ENCODE results near the gene SLC5A2.
A peak's percentile ranks its signal among the peaks of the same experiment; 100 is the strongest.

The SLC5A2 gene

DNA sequence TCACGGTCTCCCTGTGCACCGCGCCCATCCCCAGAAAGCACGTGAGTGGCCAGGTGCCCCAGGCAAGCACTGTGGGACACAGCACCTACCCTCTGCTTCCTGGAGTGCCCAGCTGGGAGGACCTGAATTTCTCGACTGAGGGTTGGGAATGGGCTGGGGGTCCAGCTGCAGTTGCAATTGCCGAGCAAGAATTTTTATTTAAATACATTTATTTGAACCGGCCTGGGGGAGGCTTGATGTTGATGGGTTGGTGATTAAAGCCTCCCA lies 6.3 kb downstream of the SLC5A2 start:
- Histone ChIP-seq H3K9ac (ENCODE audit: low read depth, low read length) (no peak overlapping the region), H3K9me3 (ENCODE audit: control insufficient read depth, insufficient read depth, low read length) (no peaks in the 10 kb centered on the region), H3K36me3 (ENCODE audit: control insufficient read depth, insufficient read depth, low read length) (peaks cover 20% of the 10 kb centered on the region; the same call in 1 of the 2 replicates), H3K4me3 (ENCODE audit: low read depth, low read length) (no peak overlapping the region), H3K27ac (ENCODE audit: low read depth, low read length) (no peak overlapping the region), H3K4me1 (ENCODE audit: control insufficient read depth, insufficient read depth, low read length) (peaks cover 7% of the 10 kb centered on the region; the same call in 1 of the 2 replicates), H3K27me3 (ENCODE audit: control insufficient read depth, insufficient read depth, low read length) (peaks cover 55% of the 10 kb centered on the region)

DNA sequence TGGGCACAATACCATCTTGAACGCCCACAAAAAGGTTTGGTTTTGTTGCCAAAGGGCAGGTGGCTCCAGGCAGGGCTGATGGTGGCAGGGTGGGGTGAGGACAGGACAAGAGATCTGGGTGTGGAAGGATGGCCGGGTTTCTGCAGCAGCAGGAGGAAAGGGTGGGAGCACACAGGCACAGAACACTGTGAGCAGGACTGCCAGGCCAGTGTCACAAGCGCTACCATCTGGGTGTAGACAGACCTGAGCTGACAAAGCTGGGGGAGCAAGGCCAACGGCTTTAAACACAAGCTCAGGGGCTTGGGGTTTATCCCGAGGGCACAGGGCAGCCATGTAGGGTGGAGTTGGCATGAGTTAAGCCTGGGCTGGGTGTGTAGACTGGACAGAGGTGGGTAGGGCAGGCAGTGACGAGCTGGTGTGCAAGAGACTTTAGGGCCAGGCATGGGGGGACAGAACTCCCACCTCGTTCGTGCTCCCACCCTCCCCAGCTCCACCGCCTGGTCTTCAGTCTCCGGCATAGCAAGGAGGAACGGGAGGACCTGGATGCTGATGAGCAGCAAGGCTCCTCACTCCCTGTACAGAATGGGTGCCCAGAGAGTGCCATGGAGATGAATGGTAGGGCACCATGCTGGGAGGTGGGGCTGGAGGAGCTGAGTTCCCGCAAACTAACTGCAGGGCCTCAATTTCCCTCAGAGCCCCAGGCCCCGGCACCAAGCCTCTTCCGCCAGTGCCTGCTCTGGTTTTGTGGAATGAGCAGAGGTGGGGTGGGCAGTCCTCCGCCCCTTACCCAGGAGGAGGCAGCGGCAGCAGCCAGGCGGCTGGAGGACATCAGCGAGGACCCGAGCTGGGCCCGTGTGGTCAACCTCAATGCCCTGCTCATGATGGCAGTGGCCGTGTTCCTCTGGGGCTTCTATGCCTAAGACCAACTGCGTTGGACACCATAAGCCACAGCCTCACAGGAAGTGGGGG lies 7.0 kb downstream of the SLC5A2 start:
- Histone ChIP-seq H3K27me3 (ENCODE audit: control insufficient read depth, insufficient read depth, low read length) (peaks cover 48% of the 10 kb centered on the region), H3K9me3 (ENCODE audit: control insufficient read depth, insufficient read depth, low read length) (no peaks in the 10 kb centered on the region), H3K36me3 (ENCODE audit: control insufficient read depth, insufficient read depth, low read length) (peaks cover 20% of the 10 kb centered on the region; the same call in 1 of the 2 replicates), H3K4me1 (ENCODE audit: control insufficient read depth, insufficient read depth, low read length) (peaks cover under 1% of the 10 kb centered on the region; the same call in 1 of the 2 replicates), H3K27ac (ENCODE audit: low read depth, low read length) (no peak overlapping the region), H3K9ac (ENCODE audit: low read depth, low read length) (no peak overlapping the region), H3K4me3 (ENCODE audit: low read depth, low read length) (no peak overlapping the region)

DNA sequence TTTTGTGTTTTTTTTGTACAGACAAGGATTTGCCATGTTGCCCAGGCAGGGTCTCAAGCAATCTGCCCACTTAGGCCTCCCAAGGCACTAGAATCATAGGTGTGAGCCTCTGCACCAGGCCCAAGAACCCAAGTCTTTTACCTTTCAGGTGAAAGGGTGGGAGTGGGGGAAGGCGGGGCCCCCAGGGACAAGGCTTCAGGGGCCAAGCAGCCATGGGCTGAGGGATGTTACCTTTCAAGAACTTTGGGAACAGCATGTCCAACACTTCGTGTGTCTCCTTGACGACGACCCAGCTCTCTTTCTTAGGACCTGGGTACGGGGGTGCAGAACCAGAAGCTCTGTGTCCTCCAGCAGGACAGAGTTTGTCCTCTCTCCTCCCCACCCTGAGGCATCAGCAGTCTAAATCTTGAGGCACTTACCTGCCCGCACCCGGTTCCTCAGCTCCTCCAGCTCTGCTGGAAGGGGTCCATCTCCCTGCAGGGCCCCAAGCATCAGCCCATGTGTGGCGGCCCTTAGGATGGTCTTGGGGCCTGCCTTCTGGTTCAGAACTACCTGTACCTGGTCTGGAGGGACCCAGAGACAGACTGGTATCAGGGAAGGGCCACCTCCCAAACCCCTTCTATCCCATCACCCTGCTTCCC lies 9.0 kb downstream of the SLC5A2 start:
- no peak overlapping the region for H3K9ac ChIP-seq (ENCODE audit: low read depth, low read length)
- no peaks in the 10 kb centered on the region for H3K9me3 ChIP-seq (ENCODE audit: control insufficient read depth, insufficient read depth, low read length)
- H3K4me1 ChIP-seq (ENCODE audit: control insufficient read depth, insufficient read depth, low read length), result no peaks in the 10 kb centered on the region
- peaks cover 29% of the 10 kb centered on the region for H3K27me3 ChIP-seq (ENCODE audit: control insufficient read depth, insufficient read depth, low read length)
- H3K4me3 ChIP-seq (ENCODE audit: low read depth, low read length), result no peak overlapping the region
- no peak overlapping the region for H3K27ac ChIP-seq (ENCODE audit: low read depth, low read length)
- H3K36me3 ChIP-seq (ENCODE audit: control insufficient read depth, insufficient read depth, low read length), result peaks cover 25% of the 10 kb centered on the region; the same call in 1 of the 2 replicates

DNA sequence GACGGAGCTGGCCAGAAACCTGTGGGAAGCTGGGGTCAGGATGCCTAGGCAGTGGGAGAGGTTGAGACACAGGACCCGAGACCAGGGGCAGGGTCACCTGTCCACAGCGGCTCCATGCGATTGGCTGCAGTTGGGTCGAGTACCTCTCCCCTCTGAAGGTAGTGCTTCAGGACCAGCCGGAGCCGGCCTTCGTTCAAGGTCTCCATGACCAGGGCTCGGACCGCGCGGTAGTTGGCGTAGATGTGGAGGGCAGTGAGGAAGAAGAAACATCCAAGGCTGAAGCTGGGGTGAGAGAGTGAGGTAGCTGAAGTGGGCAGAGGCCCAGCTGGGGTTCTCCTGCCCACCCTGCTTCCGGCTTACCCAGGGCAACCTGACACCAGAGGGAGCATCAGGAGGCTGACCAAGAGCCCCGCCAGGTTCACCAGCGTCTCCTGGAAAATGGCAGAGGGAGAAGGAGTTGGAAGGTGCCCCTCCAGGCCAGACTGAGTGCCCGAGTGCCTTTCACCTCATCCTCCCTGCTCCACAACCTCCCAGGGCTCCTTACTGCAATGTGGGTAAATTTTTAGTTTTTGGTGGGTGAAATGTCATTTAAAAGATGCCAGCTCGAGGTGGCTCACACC lies 10.7 kb downstream of the SLC5A2 start:
- Histone ChIP-seq H3K27ac (ENCODE audit: low read depth, low read length) (no peak overlapping the region), H3K9me3 (ENCODE audit: control insufficient read depth, insufficient read depth, low read length) (no peaks in the 10 kb centered on the region), H3K4me1 (ENCODE audit: control insufficient read depth, insufficient read depth, low read length) (no peaks in the 10 kb centered on the region), H3K27me3 (ENCODE audit: control insufficient read depth, insufficient read depth, low read length) (peaks cover 11% of the 10 kb centered on the region), H3K36me3 (ENCODE audit: control insufficient read depth, insufficient read depth, low read length) (peaks cover 27% of the 10 kb centered on the region; the same call in 1 of the 2 replicates), H3K4me3 (ENCODE audit: low read depth, low read length) (no peak overlapping the region), H3K9ac (ENCODE audit: low read depth, low read length) (no peak overlapping the region)

DNA sequence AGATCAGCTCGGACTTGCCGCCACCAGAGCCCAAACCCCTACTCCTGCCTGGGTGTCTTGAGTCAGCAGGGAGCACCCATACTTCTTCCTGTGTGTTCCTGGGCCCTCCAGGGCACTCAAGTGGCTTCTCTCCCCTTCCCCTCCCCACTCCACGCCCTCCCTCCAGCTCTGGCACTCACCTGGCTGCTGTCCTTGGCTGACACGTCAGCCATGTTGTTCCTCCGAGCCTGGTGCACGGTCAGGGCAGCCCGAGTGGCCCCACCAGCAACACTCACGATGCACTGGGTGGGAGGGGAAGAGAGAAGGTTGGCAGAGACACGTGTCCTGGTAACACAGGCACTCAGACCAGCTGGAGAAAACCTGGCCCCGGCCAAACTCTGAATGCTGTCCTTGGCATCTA lies 13.7 kb downstream of the SLC5A2 start:
- no peaks in the 10 kb centered on the region for H3K27me3 ChIP-seq (ENCODE audit: control insufficient read depth, insufficient read depth, low read length)
- no peak overlapping the region for H3K4me3 ChIP-seq (ENCODE audit: low read depth, low read length)
- H3K27ac ChIP-seq (ENCODE audit: low read depth, low read length), result no peak overlapping the region
- H3K36me3 ChIP-seq (ENCODE audit: control insufficient read depth, insufficient read depth, low read length), result peaks cover 28% of the 10 kb centered on the region
- H3K4me1 ChIP-seq (ENCODE audit: control insufficient read depth, insufficient read depth, low read length), result peaks cover 4% of the 10 kb centered on the region
- no peak overlapping the region for H3K9ac ChIP-seq (ENCODE audit: low read depth, low read length)
- H3K9me3 ChIP-seq (ENCODE audit: control insufficient read depth, insufficient read depth, low read length), result no peaks in the 10 kb centered on the region

DNA sequence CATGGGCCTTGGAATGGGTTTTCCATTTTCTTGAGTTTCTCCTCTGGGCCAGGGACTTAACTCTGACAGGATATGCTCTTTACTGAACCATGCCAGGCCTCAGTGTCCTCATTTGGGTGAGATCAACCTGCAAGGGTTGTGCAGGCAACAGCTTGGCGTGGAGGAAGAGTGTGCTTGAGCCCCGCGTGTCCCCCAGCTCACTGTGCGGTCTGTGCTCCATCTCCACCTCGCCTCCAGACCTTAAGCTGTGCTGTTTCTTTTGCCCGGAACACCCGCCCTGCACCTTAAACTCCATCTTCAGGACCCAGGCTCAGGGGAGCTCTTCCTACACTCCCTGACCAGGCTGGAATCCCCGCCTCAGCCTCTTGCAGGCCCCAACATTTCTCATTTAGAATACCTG lies 15.6 kb downstream of the SLC5A2 start:
- H3K4me1 ChIP-seq (ENCODE audit: control insufficient read depth, insufficient read depth, low read length), result peaks cover 10% of the 10 kb centered on the region
- H3K4me3 ChIP-seq (ENCODE audit: low read depth, low read length), result no peak overlapping the region
- peaks cover 17% of the 10 kb centered on the region for H3K36me3 ChIP-seq (ENCODE audit: control insufficient read depth, insufficient read depth, low read length)
- H3K27ac ChIP-seq (ENCODE audit: low read depth, low read length), result no peak overlapping the region
- no peaks in the 10 kb centered on the region for H3K9me3 ChIP-seq (ENCODE audit: control insufficient read depth, insufficient read depth, low read length)
- no peak overlapping the region for H3K9ac ChIP-seq (ENCODE audit: low read depth, low read length)
- H3K27me3 ChIP-seq (ENCODE audit: control insufficient read depth, insufficient read depth, low read length), result no peaks in the 10 kb centered on the region

DNA sequence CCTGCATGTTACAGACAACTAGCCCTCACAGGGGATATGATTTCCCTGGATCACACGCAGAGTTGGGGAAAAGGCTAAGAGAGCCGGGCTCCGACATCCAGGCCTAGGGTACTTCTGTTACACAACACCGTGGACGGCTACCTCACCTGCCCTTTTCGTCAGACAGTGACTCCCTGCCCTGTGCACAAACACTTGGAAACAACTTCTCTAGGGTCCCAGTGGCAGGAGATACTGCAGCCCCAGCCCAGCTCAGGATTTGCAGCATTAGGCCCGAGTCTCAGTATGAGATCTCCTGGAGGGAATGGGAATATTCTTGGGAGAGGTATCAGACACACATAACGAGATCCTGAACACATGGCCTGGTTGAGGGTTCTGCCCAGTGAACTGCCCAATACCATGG lies 17.0 kb downstream of the SLC5A2 start:
- H3K27me3 ChIP-seq (ENCODE audit: control insufficient read depth, insufficient read depth, low read length), result no peaks in the 10 kb centered on the region
- H3K36me3 ChIP-seq (ENCODE audit: control insufficient read depth, insufficient read depth, low read length), result peaks cover 17% of the 10 kb centered on the region
- peaks cover 10% of the 10 kb centered on the region for H3K4me1 ChIP-seq (ENCODE audit: control insufficient read depth, insufficient read depth, low read length)
- no peak overlapping the region for H3K9ac ChIP-seq (ENCODE audit: low read depth, low read length)
- H3K9me3 ChIP-seq (ENCODE audit: control insufficient read depth, insufficient read depth, low read length), result no peaks in the 10 kb centered on the region
- no peak overlapping the region for H3K27ac ChIP-seq (ENCODE audit: low read depth, low read length)
- no peak overlapping the region for H3K4me3 ChIP-seq (ENCODE audit: low read depth, low read length)

DNA sequence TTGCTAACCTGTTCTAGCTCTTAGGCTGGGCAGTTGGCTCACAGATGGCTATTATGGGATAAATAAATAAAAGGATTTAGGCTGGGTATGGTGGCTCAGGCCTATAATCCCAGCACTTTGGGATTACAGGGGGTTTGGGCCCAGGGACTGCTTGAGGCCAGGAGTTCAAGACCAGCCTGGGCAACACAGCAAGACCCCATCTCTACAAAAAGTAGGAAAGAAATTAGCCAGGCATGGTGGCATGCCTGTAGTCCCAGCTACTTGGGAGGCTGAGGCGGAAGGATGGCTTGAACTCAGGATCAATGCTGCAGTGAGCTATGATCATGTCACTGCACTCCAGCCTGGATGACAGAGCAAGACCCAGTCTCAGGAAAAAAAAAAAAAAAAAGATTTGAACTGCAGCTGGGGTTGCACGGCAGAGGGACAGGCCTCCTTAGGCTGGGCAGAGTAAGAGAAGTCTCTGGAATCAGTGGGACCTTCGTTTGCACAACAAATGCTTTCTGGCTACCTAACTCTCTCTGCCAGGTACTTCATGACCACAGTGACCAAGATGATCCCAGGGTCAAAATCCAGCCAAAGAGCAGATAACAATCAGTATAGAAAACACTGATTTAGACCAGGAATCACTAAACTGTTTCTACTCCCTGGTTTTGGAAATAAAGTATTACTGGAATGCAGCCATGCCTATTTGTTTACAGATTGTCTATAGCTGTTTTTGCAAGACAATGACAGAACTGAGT lies 18.5 kb downstream of the SLC5A2 start:
- Histone ChIP-seq H3K27ac (ENCODE audit: low read depth, low read length) (no peak overlapping the region), H3K36me3 (ENCODE audit: control insufficient read depth, insufficient read depth, low read length) (peaks cover 24% of the 10 kb centered on the region), H3K4me1 (ENCODE audit: control insufficient read depth, insufficient read depth, low read length) (peaks cover 10% of the 10 kb centered on the region), H3K9me3 (ENCODE audit: control insufficient read depth, insufficient read depth, low read length) (no peaks in the 10 kb centered on the region), H3K9ac (ENCODE audit: low read depth, low read length) (no peak overlapping the region), H3K4me3 (ENCODE audit: low read depth, low read length) (0 out of 2 replicates have a peak overlapping the region, but pooled peaks have one; percentile 25), H3K27me3 (ENCODE audit: control insufficient read depth, insufficient read depth, low read length) (no peaks in the 10 kb centered on the region)

DNA sequence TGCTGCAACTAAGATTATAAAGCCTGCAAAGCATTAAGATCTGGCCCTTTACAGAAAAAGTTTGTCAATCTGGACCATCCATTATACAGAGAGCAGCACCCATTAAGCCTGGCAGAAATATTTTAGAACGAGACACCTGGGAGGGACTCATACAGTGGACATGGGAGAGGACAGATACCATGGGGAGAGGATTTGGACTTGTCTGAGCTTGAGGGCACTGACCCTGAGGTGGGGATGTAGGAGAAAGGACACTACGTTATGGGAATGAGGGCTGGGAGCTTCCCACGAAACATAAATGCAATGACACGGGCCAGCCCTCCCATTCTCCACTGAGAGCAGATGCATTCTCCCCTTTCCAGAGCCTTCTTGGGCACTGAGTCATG lies 19.0 kb downstream of the SLC5A2 start:
- Histone ChIP-seq H3K27ac (ENCODE audit: low read depth, low read length) (no peak overlapping the region), H3K9me3 (ENCODE audit: control insufficient read depth, insufficient read depth, low read length) (no peaks in the 10 kb centered on the region), H3K4me1 (ENCODE audit: control insufficient read depth, insufficient read depth, low read length) (peaks cover 12% of the 10 kb centered on the region), H3K36me3 (ENCODE audit: control insufficient read depth, insufficient read depth, low read length) (peaks cover 19% of the 10 kb centered on the region), H3K9ac (ENCODE audit: low read depth, low read length) (no peak overlapping the region), H3K4me3 (ENCODE audit: low read depth, low read length) (peak overlapping the region; percentile 25; the same call in 1 of the 2 replicates), H3K27me3 (ENCODE audit: control insufficient read depth, insufficient read depth, low read length) (no peaks in the 10 kb centered on the region)

DNA sequence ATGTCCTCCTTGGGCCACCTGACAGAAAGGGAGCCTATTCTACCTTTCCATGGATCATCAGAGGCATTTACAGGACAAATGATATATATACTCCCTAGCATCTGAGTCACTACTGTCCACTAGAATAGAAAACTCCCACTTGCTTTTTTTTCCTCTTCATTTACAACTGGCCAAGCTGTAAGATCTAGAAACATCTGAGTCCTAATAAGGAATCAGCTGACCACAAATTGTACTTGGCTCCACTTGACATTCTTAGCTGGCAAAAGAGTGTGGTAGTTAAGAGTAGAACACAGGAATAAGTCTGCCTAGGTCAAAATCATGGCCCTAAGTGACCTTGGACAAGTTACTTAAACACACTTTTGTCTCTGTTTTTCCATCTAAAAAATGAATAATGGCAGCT lies 20.1 kb downstream of the SLC5A2 start:
- Histone ChIP-seq H3K27me3 (ENCODE audit: control insufficient read depth, insufficient read depth, low read length) (no peaks in the 10 kb centered on the region), H3K36me3 (ENCODE audit: control insufficient read depth, insufficient read depth, low read length) (peaks cover 18% of the 10 kb centered on the region), H3K4me1 (ENCODE audit: control insufficient read depth, insufficient read depth, low read length) (peaks cover 17% of the 10 kb centered on the region)

More for the DNA sequence above, 20.1 kb downstream of the SLC5A2 start:
- Histone ChIP-seq H3K9me3 (ENCODE audit: control insufficient read depth, insufficient read depth, low read length) (no peaks in the 10 kb centered on the region), H3K4me3 (ENCODE audit: low read depth, low read length) (no peak overlapping the region), H3K27ac (ENCODE audit: low read depth, low read length) (no peak overlapping the region), H3K9ac (ENCODE audit: low read depth, low read length) (no peak overlapping the region)

Measured in HUES48 (cell line).